OCI-LY1 (cell line): ENCODE data around the gene MAPK8IP3.

ENCODE experiments used
- EZH2 ChIP-seq: fragments of 200-600 bp; sonication (generic), shearing (Covaris generic); IDR thresholded peaks from 2 replicates; pipeline ENCODE4 v1.8.0; 2017; ENCODE audit warnings: borderline replicate concordance, mixed run types, mild to moderate bottlenecking, antibody characterized with exemption, low read length, moderate library complexity, mixed read lengths
- TF ChIP-seq, protein P1 (sequence below): fragments of 200-600 bp; sonication (generic), shearing (Covaris generic); IDR thresholded peaks from 2 replicates; pipeline ENCODE4 v1.5.1; 2017; ENCODE audit warnings: mild to moderate bottlenecking, antibody characterized with exemption, low read length, moderate library complexity, mixed read lengths

DNA sequence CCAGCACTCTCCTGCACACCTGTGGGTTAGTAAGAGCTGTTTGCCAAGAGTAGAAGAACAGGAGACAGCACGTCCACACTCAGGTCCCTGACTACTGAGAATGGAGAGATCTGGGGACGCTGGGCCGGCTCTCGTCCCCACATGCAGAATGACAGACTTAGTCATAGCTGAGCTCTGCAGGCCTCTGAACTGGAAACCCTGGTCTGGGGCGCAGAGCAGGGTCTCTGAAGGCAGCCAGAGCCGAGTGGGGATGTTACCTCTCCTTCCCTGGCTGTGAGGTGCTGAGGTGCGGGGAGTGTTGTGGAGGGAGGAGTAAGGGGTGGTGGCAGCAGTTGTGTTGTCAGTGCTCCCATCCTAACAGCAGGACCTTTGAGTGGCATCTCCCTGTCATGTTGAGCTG, 35.1 kb upstream of the MAPK8IP3 start:
- TF ChIP-seq, protein P1, sequence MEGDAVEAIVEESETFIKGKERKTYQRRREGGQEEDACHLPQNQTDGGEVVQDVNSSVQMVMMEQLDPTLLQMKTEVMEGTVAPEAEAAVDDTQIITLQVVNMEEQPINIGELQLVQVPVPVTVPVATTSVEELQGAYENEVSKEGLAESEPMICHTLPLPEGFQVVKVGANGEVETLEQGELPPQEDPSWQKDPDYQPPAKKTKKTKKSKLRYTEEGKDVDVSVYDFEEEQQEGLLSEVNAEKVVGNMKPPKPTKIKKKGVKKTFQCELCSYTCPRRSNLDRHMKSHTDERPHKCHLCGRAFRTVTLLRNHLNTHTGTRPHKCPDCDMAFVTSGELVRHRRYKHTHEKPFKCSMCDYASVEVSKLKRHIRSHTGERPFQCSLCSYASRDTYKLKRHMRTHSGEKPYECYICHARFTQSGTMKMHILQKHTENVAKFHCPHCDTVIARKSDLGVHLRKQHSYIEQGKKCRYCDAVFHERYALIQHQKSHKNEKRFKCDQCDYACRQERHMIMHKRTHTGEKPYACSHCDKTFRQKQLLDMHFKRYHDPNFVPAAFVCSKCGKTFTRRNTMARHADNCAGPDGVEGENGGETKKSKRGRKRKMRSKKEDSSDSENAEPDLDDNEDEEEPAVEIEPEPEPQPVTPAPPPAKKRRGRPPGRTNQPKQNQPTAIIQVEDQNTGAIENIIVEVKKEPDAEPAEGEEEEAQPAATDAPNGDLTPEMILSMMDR: no peak
- TF ChIP-seq EZH2: no peak
